Activated CD4-positive, alpha-beta T cell treated with anti-CD3 and anti-CD28 coated beads, Interleukin-2, amount 50 U/mL, for 24 hours (primary cell): ENCODE results near the gene MRPL32.

Source experiments
- DNase-seq, 2 donors: peaks; one replicate each; pipeline ENCODE4 v3.0.0-alpha.2; 2020; ENCODE audit warnings: low read depth in 1 of 2, low spot score in 1 of 2

MRPL32 gene

GRCh38 chr7:42964849-42965805, 33.0 kb downstream of the MRPL32 start:
- DNase-seq = no peak

DNA sequence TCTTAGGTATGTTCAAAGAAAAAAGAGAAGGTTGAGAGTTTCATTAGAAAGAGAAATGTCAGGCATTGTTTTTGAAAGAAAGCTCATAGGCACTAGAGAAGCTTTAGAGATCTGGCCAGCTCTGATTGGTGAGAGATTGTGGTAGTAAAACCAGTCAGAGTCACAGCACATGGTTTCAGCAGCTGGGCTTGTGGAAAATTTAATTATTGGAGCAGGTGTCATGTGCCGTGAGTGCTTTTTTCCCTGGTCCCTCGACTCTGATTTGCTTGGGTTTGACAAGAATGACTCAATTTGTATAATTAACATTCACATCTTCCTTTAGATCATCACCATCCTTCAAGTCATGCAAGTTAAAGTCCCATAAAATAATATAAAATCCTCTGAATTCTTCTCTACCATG, 35.2 kb downstream of the MRPL32 start:
- no peak for DNase-seq

- DNase-seq = no peak
Measured at GRCh38 chr7:42972699-42973500, 40.7 kb downstream of the MRPL32 start.

DNA sequence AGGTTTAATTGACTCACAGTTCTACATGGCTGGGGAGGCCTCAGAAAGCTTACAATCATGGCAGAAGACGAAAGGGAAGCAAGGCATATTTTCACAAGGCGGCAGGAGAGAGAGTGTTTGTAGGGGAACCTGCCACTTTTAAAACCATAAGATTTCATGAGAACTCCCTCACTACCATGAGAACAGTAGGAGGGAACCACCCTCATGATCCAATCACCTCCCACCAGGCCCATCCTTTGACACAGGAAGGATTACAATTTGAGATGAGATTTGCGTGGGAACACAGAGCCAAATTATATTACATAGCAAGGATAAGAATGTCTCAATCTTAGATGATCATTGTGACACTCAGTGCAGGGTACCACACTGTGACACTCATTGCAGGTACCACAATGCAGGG, 44.2 kb downstream of the MRPL32 start:
- no peak for DNase-seq

DNA sequence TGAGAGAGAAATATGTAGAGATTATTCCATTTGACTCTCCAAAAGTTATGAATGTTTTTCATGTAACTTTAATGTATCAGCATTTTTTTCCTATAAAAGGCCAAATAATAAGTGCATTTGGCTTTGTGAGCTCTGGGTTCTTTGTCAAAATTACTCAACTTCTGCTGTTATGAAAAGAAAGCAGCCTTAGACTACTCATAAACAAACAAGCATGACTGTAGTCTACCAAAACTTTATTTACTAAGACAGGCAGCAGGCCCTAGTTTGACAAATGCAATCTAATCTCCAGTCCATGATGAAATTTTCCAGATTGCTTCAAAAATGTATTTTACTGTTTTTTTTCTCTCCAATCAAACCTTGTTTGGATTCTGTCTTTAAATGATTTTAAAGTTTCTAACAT, 46.3 kb downstream of the MRPL32 start:
- DNase-seq = no peak

DNA sequence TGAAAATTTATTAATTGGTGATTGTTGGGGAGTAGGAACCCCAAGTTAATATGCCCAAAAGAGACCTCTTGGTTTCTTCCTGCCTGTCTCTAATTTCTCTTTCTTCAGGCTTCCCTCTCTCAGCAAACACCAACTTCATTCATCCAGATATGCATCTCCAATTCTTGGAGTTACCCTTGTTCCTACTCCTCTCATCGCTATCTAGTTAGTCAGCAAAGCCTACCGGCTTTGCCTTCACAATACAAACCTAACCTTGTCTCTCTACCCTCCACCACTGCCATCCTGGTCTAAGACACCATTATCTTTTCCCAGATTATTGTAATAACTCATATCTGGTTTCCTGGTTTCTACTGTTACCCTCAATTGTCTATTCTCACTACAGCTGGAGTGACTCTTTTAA, 47.9 kb downstream of the MRPL32 start:
- no peak for DNase-seq

DNA sequence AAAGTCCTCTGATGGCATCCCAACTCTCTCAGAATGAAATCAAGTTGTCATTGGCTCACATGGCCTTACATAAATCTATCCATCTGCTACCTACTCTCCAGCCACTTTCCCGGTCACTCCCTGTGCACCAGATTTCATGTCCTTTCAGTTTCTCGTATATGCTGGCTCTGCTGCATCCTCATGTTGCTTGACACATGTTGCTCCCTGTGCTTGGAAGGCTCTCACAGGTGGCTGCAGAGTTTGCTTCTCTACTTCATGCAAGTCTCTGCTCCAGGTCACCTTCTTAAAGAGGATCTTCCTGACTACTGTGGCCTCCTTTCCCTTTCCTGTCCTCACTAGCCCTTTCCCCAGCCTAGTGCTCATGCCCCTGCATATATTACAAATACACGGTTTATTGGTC, 48.3 kb downstream of the MRPL32 start:
- DNase-seq = no peak

- DNase-seq = no peak
Measured at GRCh38 chr7:42981601-42982000, 49.4 kb downstream of the MRPL32 start.

GRCh38 chr7:42982604-42983115, 50.5 kb downstream of the MRPL32 start:
- DNase-seq = no peak

GRCh38 chr7:42984137-42984536, 52.0 kb downstream of the MRPL32 start:
- DNase-seq = no peak

DNA sequence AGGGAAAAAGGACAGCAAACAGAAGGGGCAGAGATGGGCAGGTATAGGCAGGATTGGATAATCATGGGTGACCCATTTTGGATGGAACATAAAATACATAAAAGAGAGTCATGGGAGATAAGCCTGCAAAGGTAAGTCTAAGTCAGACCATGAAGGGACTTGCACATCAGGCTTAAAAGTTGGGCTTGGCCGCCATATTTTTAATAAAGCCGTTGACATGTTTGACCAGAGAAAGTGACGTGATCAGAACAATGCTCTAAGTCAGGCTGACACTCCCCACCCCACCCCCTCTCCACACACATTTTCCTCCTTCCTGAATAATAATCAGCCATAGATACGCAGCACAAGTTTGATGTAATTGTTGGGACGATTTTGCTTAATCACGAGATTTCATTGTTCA, 54.0 kb downstream of the MRPL32 start:
- no peak for DNase-seq

DNA sequence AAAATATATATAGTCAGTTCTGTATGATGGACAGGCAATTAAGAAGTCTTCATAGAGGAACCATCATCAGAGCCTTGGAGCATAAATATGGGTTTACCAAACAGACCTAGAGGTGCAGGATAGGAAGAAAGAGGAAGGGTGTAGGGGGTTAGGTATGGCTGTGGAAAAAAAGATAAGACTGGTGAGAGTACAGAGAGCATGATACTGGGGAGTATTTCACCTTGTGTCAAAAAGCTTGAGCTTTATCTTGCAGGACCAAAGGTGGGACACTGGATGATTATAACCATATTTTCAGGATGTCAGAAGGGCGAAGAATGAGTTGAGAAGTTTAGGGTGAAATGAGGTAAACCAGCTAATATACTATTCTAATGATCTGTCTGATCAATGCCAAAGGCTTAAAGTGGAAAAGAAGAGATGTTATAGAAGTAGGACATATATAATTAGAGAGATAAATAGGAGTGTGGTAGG, 54.6 kb downstream of the MRPL32 start:
- DNase-seq = no peak
